ENCODE measurements around the gene EEA1. TPM values are rescaled to one million over a fixed set of nuclear protein-coding genes. Genes with fewer than 3 reads are reported as not detected.

EEA1 gene
- total and polyA plus RNA-seq, 2 of the 8 experiments (the other 6 are each of a cell fraction or from before 2014, with no cell fraction given): 1.0 to 18.8 TPM

GRCh38 chr12:92721656-92722055 lies 207.4 kb downstream of the EEA1 start:
- no peaks in the 10 kb centered on the region for H3K79me2 ChIP-seq (ENCODE audit: control insufficient read depth in 1 of 2, insufficient read depth in 2 of 2, low read length in 2 of 2)
- FAIRE-seq (no peak), DNase-seq (ENCODE audit: low read depth in 1 of 2, low spot score in 2 of 2) (no peak)
- no peaks in the 10 kb centered on the region for H3K27me3 ChIP-seq (replicated peaks in 1 of 4; ENCODE audit: control insufficient read depth in 3 of 4, extremely low read depth in 1 of 4, insufficient read depth in 3 of 4, low read length in 3 of 4)
- H3K56ac ChIP-seq (replicated peaks; ENCODE audit: insufficient read length, low read depth, low read length): no peak overlapping the region
- H2BK120ac ChIP-seq (replicated peaks; ENCODE audit: low read depth, low read length): no peak overlapping the region
- H3K4ac ChIP-seq (replicated peaks; ENCODE audit: insufficient read length, low read depth, low read length): no peak overlapping the region
- no peaks in the 10 kb centered on the region for H4K20me1 ChIP-seq (replicated peaks in 1 of 2; ENCODE audit: control insufficient read depth in 1 of 2, insufficient read depth in 2 of 2, low read length in 2 of 2)
- H2BK20ac ChIP-seq (ENCODE audit: low read length): no peak overlapping the region
- H3K4me1 ChIP-seq (replicated peaks in 1 of 4; ENCODE audit: control insufficient read depth in 3 of 4, insufficient read depth in 4 of 4, low read length in 3 of 4): peaks cover 0 to 2% (median 0%) of the 10 kb centered on the region in 4 experiments; a peak in 1 of 7 replicates
- H3K79me1 ChIP-seq (ENCODE audit: low read depth, low read length): no peaks in the 10 kb centered on the region
- H4K5ac ChIP-seq (ENCODE audit: insufficient read length, low read depth, low read length): no peak overlapping the region
- no peak overlapping the region for H2BK12ac ChIP-seq (ENCODE audit: low read depth, low read length)
- no peak overlapping the region for H4K8ac ChIP-seq (ENCODE audit: extremely low read depth, insufficient read depth, low read length)
- no peak overlapping the region for H4K91ac ChIP-seq (replicated peaks; ENCODE audit: insufficient read length, low read length)
- TF ChIP-seq HDAC6 (IDR thresholded peaks at IDR 0.05; ENCODE audit: low read depth, low read length): no peak
- no peak for TF ChIP-seq ATF3 (IDR thresholded peaks at IDR 0.05; ENCODE audit: insufficient read depth, low read depth, low read length)
- no peak for TF ChIP-seq POU5F1 (IDR thresholded peaks at IDR 0.05; ENCODE audit: low read depth, low read length)
- no peak for TF ChIP-seq ATF2 (IDR thresholded peaks at IDR 0.05; ENCODE audit: low read length)
- no peak for TF ChIP-seq JUND (IDR thresholded peaks at IDR 0.05; ENCODE audit: low read length)
- no peak for TF ChIP-seq CREB1 (IDR thresholded peaks at IDR 0.05)
- no peak for TF ChIP-seq SP1 (IDR thresholded peaks at IDR 0.05; ENCODE audit: low read depth, low read length)
- no peak for TF ChIP-seq CBX5 (IDR thresholded peaks at IDR 0.05; ENCODE audit: low read depth, low read length)
- CTCF ChIA-PET (ENCODE audit: partially characterized antibody): interaction anchor here (0.6 kb wide), 2 partner anchors 101 to 260 kb away, joined by 3 read pairs; no protein-coding TSS in a partner anchor
- H3K9me3 ChIP-seq (ENCODE audit: insufficient read depth in 2 of 2, low read depth in 1 of 2, low read length in 1 of 2): peaks cover 0 to 5% of the 10 kb centered on the region in 2 experiments; a peak in 1 of 4 replicates
- no peak overlapping the region for H2AK5ac ChIP-seq (ENCODE audit: low read depth, low read length)
- no peak overlapping the region for H3K14ac ChIP-seq (ENCODE audit: insufficient read length)
- no peak overlapping the region for H3K9ac ChIP-seq (replicated peaks in 1 of 4; ENCODE audit: extremely low read depth in 1 of 4, low read depth in 3 of 4, low read length in 3 of 4)
- H2BK15ac ChIP-seq (ENCODE audit: low read length): no peak overlapping the region
- no peak overlapping the region for H3K4me3 ChIP-seq (ENCODE audit: extremely low read depth in 1 of 4, insufficient read depth in 2 of 4, low read depth in 3 of 4, low read length in 4 of 4)
- no peak overlapping the region for H3K4me2 ChIP-seq (ENCODE audit: insufficient read depth in 1 of 2, low read depth in 2 of 2, low read length in 2 of 2)
- H2AFZ ChIP-seq (ENCODE audit: low read length): no peak overlapping the region
- no peak overlapping the region for H3K23ac ChIP-seq (ENCODE audit: insufficient read length)
- no peak overlapping the region for H3K18ac ChIP-seq (ENCODE audit: extremely low read depth, low read length)
- H3K23me2 ChIP-seq (ENCODE audit: low read depth, low read length): no peaks in the 10 kb centered on the region
- POLR2A ChIA-PET (ENCODE audit: partially characterized antibody): no interaction called here
- 92% methylated on average over 1 of the region's 1 CpG; no CpG with 5 or more reads in 1 of the 2 experiments for WGBS, 2 experiments (ENCODE audit: extremely low coverage in 1 of 2, insufficient coverage in 1 of 2, insufficient read length in 1 of 2, insufficient replicate concordance in 2 of 2, low coverage in 1 of 2, low lambda C conversion rate in 2 of 2, missing lambda C conversion rate in 1 of 2)
- H3K36me3 ChIP-seq (ENCODE audit: control insufficient read depth in 2 of 4, insufficient read depth in 4 of 4, low read length in 3 of 4): no peaks in the 10 kb centered on the region
- no peak overlapping the region for H2BK5ac ChIP-seq (ENCODE audit: low read depth, low read length)
- H3K27ac ChIP-seq (ENCODE audit: low read depth, low read length): no peak overlapping the region

Measured in H1 (cell line).